HG03521 (cell line): Measurements from ENCODE around the gene CST8.

Experiments used
- ATAC-seq: cut with Tn5 transposase; IDR thresholded peaks from one replicate; pipeline ENCODE4 v1.9.1; 2021; ENCODE audit warnings: mild to moderate bottlenecking, moderate library complexity; ENCODE audit not compliant: unreplicated experiment

CST8 gene

GRCh38 chr20:23475395-23475794, 15.5 kb upstream of the CST8 start:
- ATAC-seq = no peak

- no peak for ATAC-seq
Measured at GRCh38 chr20:23476015-23476754, 14.7 kb upstream of the CST8 start.

DNA sequence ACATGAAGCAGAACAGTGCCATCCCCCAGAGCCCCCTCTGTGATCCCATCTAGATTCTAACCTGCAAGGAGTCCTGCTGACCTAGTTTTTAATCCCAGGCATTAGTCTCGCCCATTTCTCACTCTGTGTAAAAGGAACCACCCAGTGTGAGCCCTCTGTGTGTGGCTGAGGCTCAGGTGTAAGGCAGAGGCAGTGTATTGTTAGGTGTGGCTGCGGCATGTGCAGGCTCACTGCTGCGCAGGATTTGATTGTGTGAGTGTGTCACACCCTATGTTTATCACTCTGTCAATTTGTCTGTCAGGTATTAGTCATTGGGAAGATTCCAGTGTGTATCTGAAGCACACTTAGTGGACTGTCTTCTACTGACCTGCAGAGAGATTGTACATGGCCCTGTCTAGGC, 13.7 kb upstream of the CST8 start:
- no peak for ATAC-seq

GRCh38 chr20:23479043-23479442, 11.9 kb upstream of the CST8 start:
- no peak for ATAC-seq

- no peak for ATAC-seq
Measured at GRCh38 chr20:23482138-23482537, 8.8 kb upstream of the CST8 start.

DNA sequence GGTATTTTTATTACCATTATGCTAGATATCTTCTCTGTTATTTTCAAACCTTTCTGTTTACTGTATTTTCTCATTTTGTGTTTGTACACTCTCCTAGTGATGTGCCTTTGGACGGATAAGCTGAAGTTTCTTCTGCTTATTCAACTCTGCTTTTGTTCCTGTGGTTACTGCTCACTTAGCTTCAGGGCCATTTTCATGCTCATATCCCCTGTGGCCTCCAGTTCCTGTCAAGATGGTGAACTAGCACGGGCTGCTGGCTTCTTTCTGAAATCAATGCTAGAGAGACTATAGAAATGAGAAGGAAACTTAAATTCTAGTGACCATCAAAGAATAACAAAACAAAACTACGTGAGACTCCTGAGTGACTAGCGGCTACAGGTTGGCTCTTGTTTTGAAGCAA, 6.8 kb upstream of the CST8 start:
- no peak for ATAC-seq

- ATAC-seq = no peak
Measured at GRCh38 chr20:23488470-23488869, 2.4 kb upstream of the CST8 start.

DNA sequence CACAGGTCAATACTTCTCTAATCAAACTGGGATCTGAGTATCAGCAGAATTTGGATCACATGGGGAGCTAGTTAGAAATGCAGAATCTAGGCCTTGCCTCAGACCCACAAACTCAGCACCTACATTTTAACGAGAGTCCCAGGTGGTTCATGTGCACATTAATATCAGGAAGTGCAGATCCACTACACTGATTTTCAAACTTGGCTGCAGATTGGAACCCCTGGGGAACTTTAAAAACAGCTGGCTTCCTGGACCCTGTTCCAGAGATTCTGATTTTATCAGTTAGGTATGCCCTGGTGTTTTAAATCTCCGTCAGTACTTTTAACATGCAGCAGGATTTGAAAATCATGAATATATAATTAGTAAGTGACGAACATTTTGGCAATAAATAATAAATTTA, 1.9 kb upstream of the CST8 start:
- ATAC-seq = no peak

DNA sequence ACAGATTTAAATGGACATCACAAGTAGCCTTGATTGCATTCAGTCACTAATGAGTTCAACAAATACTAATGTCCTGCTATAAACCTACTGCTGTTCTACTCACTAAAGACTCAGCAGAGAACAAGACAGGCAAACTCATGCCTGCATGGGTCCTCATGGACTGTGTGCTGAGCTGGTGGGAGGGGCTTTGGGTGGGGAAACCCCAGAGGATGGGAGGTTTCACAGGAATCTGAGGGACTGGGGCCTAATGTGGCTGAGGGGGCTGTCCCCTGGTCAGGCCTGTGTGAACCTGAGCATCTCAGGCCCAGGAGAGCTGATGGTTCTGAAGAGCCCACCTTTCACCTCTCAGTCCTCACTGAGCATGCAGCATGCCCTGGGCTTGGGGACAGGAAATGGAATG, 1.4 kb downstream of the CST8 start:
- ATAC-seq = no peak

DNA sequence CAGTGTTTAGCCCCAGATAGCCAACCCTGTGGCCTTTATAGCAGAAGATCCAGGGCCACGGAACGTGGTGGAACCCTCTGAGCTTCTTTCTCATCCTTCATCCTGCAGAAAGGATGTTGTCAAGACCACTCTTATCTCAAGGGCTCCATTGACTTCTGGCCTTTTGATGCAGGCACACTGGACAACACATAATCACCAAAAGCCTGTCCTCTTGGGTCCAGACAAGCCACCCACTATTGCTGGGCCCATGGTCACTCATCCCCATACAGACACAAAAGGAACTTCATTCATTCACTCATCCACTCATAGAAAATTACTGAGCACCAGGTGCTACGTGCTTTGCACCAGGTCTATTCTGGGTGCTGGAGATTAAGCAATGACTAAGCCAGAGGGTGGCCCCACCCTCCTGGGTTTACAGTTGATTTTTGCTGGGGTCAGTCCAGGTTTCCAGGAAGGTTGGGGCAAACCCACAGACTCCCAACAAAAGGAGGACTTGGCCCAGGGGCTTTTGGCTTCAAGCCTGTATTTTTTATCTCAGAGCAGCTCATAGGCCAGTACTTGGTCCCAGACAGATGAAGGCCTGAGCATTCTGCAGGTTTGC, 2.4 kb downstream of the CST8 start:
- ATAC-seq = no peak

GRCh38 chr20:23497536-23497935, 6.6 kb downstream of the CST8 start:
- no peak for ATAC-seq

- no peak for ATAC-seq
Measured at GRCh38 chr20:23501926-23502325, 11.0 kb downstream of the CST8 start.

GRCh38 chr20:23503649-23504048, 12.7 kb downstream of the CST8 start:
- ATAC-seq = no peak

- ATAC-seq = no peak
Measured at GRCh38 chr20:23507346-23507745, 16.4 kb downstream of the CST8 start.

- no peak for ATAC-seq
Measured at GRCh38 chr20:23508449-23509229, 17.7 kb downstream of the CST8 start.

- ATAC-seq = no peak
Measured at GRCh38 chr20:23509247-23509913, 18.5 kb downstream of the CST8 start.

GRCh38 chr20:23510000-23510590, 19.2 kb downstream of the CST8 start:
- no peak for ATAC-seq

- no peak for ATAC-seq
Measured at GRCh38 chr20:23513164-23513563, 22.2 kb downstream of the CST8 start.

GRCh38 chr20:23514848-23515247, 23.9 kb downstream of the CST8 start:
- ATAC-seq = no peak

DNA sequence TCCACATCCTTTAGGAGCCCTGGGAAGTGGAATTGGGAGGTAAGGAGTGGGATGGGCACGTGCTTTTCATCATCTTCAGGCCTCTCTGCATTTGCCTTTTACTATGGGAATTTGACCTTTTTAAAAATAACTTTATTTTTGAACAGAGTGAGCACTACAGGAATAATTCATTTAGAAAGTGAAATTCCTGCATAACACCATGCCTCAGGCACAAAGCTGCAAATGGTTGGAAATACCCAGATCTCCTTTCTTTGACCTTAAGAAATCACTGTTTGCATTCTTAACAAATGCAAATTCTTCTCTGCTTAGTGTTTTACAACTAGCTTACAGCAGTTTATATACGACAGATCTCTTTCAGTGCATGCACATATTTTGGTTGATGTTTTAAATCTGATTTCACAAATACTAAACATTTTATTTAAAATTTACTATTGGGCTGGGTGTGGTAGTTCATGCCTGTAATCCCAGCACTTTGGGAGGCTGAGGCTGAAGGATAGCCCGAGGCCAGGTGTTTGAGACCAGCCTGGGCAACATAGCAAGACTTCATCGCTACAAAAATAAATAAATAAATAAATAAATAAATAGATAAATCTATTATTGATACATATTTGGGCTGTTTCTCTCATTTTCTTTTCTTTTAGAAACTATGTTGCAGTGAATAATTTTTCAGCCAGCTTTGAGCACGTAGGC, 24.5 kb downstream of the CST8 start:
- ATAC-seq = no peak

DNA sequence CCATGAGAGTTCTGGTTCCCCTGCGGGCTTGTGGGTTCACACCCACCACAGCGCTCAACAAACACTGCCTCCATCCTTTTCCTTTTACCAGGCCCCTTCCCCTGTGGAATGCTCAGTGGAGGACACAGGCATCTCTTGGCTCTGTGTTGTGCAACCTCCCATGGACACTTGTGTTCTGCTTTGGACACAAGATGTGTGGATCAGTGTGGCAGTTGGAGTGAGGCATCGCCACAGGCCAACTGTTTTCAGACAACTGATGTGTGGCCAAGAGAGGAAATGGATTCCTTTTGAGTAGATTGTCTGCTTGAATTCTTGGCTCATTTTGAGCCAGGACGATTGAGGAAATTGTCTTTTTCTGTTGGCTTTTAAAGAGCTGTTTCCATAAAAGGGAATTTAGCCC, 26.8 kb downstream of the CST8 start:
- ATAC-seq = no peak
